ENCODE results near the gene NBEAL2.
"Not testable (repeated sequence)": the region's sequence is repeated elsewhere in the genome, so short reads cannot be mapped to it uniquely, and the experiment has no call there.

Gene NBEAL2

DNA sequence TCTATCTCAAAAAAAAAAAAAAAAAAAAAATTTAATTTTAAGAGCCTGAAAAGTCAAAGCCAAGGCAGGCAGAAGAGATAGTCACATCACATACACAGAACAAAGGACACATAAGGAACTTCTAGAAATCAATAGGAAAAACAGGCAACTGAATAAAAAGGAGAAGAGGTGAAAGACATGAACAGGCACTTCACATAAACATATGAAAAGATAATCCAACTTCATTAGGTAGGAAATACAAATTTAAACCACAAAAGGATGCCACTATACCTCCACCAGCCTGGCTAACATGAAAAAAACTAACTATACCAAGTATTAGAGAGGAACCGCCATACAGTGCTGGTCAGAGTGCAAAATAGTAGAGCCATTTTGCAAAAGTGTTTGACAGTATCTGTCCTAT is 17.0 kb upstream of the NBEAL2 start:
- no peak for DNase-seq (ENCODE audit: low read depth)

DNA sequence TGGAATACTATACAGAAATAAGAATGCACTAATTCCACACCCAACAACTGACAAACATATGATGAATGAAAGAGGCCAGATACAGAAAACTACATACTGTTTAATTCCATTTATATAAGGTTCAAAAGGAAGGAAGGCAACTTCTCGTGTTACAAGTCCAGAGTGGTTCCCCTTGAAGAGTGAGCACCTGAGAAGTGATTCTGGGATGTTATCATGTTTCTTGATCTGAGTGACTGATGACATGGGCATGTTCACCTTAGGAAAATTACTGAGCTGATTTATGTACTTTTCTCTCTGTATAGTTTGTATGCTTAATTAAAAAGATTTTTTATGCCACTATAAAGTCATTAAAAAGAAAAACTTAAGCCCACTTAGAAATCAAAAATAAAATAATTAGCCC is 16.5 kb upstream of the NBEAL2 start:
- DNase-seq (ENCODE audit: low read depth) = no peak

DNA sequence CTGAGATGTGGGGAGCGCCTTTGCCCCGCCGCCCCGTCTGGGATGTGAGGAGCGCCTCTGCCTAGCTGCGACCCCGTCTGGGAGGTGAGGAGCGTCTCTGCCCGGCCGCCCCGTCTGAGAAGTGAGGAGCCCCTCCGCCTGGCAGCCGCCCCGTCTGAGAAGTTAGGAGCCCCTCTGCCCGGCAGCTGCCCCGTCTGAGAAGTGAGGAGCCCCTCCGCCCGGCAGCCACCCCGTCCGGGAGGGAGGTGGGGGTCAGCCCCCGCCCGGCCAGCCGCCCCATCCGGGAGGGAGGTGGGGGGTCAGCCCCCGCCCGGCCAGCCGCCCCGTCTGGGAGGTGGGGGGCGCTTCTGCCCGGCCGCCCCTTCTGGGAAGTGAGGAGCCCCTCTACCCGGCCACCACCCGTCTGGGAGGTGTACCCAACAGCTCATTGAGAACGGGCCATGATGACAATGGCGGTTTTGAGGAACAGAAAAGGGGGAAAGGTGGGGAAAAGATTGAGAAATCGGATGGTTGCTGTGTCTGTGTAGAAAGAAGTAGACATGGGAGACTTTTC is 15.4 kb upstream of the NBEAL2 start:
- not testable (repeated sequence) for DNase-seq (ENCODE audit: low read depth)

DNA sequence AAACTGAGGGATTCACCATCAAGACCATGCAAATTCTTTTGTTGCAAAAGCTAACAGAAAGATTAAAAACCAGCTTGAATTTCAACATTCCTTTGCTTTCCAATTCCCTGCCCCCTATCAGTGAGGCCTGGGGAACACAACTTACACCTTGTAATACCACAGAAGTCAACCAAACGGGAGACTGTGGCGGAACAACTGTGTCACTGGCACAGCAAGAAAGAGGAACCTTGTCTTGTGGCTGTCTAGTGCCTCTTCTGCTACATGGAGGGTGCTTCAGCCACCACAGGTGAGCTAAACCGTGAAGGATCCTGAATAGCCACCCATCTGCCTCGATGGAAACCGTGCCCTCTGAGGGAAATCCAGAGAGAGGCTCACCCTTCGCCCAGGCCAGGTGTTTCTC is 14.3 kb upstream of the NBEAL2 start:
- DNase-seq (ENCODE audit: low read depth) = no peak

DNA sequence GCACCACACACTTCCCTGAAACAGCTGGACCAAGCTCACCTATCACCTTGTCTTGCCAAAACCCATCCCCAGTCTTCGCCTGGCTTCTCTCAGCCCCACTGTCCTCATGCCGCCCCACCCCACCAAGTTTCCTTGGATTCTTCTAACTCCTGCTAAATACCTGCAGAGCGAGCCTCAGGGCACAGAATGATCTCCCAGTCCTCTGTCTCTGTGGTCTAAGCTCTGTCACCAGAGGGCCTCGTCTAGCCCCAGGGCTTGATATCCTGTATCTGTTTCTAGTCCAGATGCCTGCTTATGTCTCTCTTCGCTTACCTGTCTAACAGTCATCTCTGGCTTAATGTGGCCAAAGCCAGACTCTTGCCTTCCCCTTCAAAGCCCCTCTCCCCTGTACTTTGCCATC is 12.7 kb upstream of the NBEAL2 start:
- no peak for DNase-seq (ENCODE audit: low read depth)

DNA sequence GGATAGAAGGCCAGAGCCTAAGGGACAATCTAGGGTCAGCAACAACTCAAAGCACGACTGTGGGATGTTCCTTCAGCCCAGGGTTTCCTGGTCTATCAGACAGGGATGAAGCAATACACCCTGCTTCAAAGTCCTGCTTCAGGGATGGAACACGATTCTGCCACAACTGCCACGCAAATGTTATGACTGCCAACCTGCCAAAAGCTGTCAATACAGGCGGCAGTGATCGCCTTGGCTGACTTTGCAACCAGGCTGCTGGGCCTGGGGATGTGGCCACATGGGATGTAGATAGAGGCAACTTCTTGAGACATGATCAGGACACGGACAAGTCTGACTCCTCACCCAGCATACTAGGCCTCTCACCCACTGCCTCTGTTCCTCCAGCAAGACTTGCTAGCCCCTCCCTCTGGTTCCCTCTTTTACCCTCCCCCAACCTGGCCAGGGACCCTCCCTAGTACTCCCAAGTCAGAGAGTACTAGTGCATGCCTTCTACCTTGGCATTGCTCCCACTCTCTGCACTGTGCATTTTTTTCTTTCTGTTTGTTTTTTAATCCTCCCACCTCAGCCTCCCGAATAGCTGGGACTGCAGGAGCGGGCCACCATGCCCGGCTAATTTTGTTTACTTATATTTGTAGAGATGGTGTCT is 10.6 kb upstream of the NBEAL2 start:
- no peak for DNase-seq (ENCODE audit: low read depth)

DNA sequence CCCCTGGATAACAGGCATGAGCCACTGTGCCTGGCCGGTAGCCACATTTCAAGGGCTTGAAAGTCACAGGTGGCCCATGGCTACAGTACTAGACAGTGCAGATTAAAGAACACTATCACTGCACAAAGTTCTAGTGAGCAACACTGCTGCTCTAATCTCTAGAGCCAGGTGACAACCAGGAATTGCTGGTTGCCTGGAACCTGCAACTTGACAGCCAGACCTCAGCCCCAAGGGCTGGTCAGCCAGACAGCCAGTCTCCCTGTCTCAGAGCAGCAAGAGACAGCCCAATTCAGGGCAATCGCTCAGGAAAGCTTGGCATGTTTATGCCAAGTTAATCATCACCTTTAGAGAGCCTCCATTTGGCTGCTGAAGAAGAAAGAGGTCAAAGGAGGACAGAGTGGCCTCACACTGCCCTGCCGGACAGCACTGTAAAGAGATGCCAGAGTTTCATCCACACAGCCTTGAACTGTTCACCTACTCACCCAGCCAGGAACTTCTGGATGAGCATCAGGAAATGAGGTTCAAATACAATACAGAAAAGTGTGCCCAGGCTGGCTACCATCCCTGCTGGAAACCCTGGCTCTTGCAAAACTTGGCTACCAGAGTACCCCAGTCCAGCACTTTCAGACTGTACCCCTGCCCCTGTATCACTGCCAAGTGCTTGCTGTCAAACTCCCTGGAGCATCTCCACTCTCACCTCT is 8.9 kb upstream of the NBEAL2 start:
- DNase-seq (ENCODE audit: low read depth) = no peak

DNA sequence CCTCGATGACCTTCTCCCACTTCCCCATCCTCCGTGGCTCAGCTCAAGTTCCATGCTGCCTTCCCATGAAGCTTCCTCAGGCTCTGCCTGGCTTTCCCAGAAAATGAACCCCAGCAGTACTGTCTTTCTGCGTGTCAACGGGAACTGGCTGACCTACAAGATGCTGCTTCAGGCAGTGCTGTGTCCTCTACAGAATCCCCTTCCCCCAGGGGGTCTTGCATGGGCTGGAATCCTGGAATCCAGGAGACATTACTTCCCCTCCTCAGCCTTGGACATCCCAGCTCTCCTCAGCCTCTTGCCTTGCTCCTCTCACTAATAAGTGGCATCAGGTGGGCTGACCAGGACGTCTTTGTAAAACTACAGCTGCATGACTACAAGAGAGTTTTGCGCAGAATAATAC is 8.3 kb upstream of the NBEAL2 start:
- DNase-seq (ENCODE audit: low read depth) = no peak

DNA sequence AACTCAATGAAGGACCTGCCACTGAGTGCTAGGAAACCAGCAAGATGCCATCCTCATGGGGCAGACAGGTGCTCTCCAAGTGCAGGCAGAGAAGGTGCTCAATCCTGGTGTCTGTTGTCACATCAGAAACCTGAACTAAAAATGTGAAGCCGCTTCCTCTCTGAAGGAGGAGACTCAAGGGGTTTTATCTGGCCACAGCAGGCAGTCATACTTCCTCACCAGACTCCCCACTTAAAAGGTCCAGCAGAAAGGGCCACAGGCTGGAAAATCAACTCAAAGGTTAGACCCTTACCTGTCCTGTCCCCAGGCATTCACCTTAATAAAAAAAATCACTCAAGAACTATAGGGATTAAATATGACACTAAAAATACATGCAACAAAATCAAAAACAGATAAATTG is 7.7 kb upstream of the NBEAL2 start:
- no peak for DNase-seq (ENCODE audit: low read depth)

DNA sequence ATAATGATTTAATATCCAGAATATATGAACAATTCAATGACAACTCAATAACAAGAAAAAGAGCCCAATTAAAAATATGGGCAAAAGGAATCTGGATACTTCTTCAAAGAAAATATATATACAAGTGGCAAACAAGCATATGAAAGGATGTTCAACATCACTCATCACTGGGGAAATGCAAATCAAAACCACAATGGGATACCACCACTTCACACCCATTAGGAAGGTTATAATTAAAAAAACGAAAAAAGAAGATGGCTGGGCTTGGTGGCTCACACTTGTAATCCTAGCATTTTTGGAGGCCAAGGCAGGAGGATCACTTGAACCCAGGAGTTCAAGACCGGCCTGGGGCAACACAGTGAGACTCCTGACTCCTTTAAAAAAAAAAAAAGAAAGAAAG is 7.1 kb upstream of the NBEAL2 start:
- no peak for DNase-seq (ENCODE audit: low read depth)

DNA sequence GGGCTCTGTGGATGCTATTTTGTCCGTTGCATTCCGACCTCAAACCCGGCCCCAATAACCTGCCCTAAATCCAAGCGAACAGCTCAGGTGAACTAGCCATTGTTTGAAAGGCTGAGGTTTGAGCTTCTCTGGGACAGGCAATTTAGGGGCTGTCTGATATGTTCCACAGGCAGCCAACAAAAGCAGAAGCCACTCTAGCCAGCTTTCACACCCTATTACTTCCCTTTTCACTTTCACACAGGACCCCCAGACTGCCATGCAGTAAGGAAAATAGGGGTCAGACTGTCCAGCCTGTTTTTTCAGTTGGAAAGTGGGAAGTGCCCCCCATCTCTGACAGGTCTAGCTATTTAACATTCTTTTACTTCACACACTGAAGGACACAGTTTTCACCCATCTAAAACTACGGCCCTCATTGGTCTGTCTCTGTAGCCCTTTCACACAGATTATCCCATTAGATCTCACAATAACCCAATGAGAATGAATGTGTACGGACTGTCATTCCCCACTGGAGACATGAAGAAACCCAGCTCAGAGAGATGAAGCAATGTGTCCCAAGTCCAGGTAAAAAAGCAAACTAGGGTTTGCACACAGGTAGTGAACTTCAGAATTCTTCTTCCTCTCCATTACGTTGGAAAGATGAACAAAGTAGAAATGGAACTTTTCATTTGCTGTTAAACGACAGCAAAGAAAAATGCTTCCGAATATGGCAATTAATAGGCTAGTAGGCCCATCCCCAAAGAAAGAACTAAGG is 4.9 kb upstream of the NBEAL2 start:
- DNase-seq (ENCODE audit: low read depth) = no peak

DNA sequence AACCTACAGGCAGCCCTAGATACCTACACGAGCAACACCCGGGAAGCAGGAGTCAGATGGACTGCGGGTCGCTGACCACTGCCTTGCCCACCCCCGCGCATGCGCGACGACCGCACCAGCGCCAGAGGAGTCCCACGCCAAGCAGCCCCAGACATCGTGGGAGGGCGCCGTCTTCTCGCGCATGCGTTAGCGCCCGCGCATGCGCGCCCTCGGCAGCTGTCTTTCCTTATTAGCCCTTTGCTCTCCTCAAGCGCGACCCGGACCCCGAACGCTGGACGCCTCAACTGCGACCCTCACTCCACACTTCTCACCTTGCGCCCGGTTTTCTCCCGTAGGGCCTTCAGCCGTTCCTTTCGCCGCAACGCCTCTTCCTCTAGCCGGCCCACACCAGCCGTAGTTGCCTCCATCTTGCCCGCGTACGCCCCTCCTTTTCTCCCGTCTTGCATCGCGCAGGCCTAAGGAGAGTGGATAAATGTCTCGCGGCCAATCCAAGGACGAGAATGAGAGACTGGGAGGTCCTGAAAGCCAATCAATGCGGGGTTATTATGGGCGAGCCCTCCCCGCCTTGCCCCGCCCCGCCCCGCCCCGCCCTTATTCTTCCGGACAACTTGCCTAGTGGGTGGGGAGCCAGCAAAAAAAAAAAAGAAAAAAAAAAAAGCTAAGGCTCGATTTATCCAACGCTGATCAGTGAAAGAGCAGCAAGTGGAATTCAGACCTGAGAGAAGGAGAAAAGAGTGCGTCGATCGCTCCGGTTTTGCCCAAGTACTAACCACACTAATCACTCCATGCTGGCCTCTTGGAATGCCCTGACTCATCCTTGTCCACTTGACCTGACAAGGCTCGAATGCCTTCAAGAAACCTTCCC is 2.9 kb upstream of the NBEAL2 start, which contains the start of gene CCDC12:
Gene CCDC12 (minus strand): TSS at position 420 of the 865 bp plus-strand sequence. CDS start 13 bp downstream, at position 407.
- peak; percentile 91 for DNase-seq (ENCODE audit: low read depth)

DNA sequence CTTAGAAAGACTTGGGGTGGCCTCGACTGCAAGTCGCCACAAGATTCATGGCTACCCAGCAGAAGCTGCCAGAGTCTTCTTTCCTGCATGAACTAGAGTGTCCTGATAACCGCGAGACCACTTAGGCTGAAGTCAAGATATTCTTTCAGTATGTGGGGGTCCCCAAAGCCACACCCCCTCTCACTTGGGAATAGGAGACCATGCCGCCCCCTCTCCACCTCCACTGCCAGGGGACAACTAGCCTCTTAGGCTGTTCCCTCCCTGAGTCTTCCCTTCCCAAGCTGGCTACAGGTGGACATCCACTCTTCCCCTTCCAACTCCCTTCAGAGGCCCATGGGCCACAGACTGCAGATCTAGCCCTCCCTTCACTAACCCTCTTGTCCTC is 1.7 kb upstream of the NBEAL2 start:
- DNase-seq (ENCODE audit: low read depth) = no peak

DNA sequence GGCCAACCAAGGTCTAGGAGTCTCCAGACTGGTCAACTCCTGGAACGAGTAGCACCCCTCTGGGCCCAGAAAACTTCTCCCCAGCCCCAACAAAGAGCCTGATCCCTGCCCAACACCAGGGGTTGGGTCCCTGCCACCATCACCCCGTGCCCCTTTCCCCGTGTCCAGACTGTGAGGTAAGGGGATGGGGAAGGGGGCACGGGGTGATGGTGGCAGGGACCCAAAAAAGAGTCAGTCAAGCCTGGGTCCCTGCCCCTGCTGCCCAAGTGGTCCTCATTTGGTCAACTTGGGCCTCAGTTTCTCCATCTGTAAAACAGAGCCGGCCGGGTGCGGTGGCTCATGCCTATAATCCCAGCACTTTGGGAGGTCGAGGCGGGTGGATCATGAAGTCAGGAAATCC is 1.1 kb upstream of the NBEAL2 start:
- DNase-seq (ENCODE audit: low read depth) = no peak

DNA sequence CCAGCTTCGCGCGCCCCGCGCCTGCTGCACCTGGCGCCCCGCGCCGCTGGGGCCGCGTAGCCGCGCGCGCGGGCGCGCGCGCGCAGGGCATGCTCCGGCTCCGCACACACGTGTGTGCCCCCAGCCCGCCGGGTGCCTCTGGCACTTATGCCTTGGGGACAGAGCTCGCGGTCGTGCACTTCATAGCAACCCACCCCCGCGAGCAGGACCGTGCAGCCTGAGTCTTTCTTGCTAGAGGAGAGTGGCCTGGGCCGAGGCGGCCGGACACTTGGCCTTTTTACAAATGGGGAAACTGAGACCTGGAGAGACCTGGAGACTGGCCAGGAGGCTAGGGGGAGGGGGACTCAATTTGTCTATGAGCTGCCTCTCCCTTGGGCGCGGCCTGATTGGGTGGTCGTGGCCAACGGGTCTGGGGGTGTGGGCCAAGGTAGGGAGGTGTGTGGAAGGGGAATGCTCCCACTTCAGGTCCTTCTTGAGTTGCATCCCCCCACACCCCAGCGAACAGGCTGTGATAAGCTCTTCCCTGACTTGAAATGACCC is 562 bp downstream of the NBEAL2 start:
- DNase-seq (ENCODE audit: low read depth) = no peak

DNA sequence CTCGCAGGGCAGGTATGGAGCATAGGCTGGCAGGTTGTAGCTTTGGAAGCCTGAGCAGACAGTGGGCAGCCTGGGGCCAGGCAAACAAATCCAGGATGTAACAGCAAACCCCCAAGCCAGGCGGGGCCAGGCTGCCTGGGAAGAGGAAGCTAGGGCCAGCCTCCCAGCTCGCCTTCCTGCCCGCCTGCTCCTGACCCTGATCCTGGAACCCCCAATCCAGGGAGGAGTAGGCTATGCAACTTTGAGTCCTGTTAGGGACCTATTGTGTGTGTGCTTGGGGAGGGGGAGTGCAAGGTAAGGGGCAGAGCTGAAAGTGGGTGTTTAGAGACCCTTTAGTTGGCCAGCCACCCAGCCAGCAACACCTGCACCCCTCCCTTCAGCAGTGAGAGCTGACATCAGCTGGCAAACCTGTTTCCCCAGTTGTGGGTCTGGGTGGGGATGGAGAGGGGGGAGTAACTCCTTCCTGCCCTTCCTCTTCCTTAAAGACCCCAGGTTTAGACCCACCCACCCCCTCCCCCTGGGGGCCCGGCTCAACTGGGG is 2.5 kb downstream of the NBEAL2 start:
- no peak for DNase-seq (ENCODE audit: low read depth)

DNA sequence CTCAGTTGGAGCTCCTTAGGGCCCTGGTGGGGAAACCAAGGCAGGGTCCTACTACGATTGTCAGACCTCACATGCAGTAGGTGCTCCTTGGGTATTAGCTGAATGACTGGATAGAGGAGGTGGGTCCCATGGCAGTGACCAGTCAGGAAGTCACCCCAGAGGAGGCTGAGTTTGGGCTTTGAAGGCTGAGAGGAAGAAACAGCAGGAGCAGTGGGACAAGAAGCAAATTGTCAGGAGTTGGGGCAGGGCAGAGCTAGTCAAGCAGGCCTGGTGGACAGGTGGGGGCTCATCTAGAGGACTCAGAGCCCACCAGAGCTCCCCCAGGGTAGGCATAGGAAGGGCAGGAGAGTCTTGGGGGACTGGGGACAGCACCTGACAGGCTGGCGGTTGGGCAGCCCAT is 3.1 kb downstream of the NBEAL2 start:
- DNase-seq (ENCODE audit: low read depth) = no peak

DNA sequence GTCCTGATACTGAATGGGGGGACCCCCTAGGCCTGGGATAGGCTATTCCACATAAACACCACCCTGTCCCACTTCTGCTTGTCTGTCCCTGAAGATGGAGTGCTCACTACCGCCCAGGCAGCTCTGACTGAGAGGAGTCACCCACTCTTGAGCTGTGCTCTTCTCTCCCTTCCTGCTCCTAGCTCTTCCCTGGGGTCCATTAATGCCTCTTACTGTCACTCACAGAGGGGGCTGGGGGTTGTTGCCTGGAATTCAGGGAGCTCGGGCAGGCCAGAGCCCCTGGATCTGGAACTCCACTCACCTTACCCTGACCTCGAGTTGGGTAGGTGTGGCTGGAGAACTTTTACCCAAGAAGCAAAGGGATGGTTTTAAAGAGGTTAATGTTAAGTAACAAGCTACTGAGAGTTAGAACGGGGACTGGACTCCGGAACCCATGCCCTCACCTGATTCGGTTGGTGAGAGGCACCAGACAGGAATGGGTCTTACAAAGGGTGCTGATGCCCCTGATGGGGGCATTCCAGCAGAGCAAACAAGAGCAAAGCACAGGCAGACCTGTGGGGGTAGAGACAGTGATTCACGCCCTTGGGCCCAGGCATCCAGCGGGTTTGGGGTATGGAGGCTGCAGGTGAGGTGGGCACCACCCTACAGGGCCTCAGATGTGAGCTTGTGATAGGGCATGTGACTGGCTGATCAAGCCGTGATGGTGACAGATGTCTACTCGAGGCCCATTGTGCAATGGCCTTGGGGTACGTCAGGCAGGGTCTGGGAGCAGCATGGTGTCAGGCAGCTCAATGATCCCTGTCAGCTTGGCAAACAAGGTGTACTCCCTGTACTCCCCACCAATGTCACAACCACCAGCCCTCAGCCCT is 5.4 kb downstream of the NBEAL2 start:
- no peak for DNase-seq (ENCODE audit: low read depth)

DNA sequence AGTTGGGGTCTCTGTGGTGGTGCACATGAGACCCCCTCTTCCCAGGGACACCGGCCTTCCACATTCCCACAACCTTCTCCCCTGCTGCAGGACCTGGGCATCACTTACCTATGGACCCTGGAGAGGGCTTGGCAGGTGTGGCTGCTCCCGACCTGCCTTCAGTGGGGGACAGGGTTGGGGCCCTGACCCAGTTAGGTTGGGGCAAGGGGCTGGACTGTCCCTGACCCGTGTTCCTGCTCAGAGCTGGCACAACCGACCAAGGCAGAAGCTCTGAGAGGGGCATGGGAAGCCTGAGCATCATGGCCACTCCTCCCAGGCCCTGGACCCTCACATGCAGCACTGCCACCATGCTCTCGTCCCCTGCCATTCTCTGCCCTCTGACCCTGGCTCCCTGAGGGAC is 6.1 kb downstream of the NBEAL2 start:
- DNase-seq (ENCODE audit: low read depth) = no peak

DNA sequence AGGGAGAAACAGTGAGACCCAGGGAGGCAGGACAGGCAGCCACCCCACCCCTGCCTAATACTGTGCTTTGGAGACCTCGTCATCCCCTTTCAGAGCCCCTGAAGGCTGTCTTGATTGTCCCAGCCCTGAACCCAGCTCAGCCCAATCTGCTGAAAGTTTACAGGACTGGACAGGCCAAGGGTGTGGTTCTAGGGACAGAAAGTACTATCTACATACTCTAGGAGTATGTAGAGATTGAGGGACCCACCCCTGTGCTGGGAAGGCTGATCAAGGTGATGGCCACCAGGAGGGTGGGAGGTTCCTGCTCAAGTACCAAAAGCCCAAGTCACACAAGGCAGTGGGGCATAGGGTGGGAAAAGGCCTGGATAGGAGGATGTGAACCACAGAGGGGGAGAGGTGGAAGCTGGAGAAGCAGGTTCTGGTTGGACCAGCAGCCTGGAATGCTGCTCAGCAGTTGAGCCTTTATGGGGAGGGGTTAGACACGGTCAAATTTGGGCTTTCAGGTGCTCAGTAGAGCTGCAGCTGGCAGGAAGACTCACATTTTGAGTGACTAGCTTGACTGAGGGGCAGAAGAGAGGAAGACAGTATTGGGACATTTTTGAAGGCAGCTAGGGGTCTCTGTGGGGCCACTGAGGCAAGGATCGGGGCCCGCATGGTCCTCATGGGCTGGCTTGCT is 6.7 kb downstream of the NBEAL2 start:
- no peak for DNase-seq (ENCODE audit: low read depth)

All from stimulated activated CD4-positive, alpha-beta T cell treated with anti-CD3 and anti-CD28 coated beads, Interleukin-2, amount 100 ng/mL, for 4 hours (primary cell).